Smooth muscle cell (in vitro differentiated cells): Measurements from ENCODE around the gene ZCCHC18. TPM values are rescaled to one million over a fixed set of nuclear protein-coding genes. Genes with fewer than 3 reads are reported as not detected.
A peak's percentile ranks its signal among the peaks of the same experiment; 100 is the strongest.

Experiments
- DNase-seq: peaks from one replicate; lab custom pipeline; 2025; ENCODE audit not compliant: unreplicated experiment; lab: John Stamatoyannopoulos, UW
- H2AFZ ChIP-seq: fragments of 200-600 bp; sonication (generic); 2 replicates; pipeline ENCODE4 v1.6.0; 2016; ENCODE audit warnings: antibody characterized with exemption, low read depth, mild to moderate bottlenecking
- H3F3A ChIP-seq: fragments of 200-600 bp; sonication (generic); 2 replicates; pipeline ENCODE4 v1.6.0; 2017; ENCODE audit warnings: antibody characterized with exemption, low read depth
- H3K27ac ChIP-seq: fragments of 200-600 bp; sonication (generic); 2 replicates; pipeline ENCODE4 v1.5.1; 2016; ENCODE audit warnings: low read depth, mild to moderate bottlenecking
- H3K27me3 ChIP-seq: fragments of 200-600 bp; sonication (generic); 2 replicates; pipeline ENCODE4 v1.6.1; 2016; ENCODE audit warnings: low read depth, mild to moderate bottlenecking
- H3K36me3 ChIP-seq: fragments of 200-600 bp; sonication (generic); 2 replicates; pipeline ENCODE4 v1.5.1; 2016; ENCODE audit warnings: low read depth
- H3K4me1 ChIP-seq: fragments of 200-600 bp; sonication (generic); 2 replicates; pipeline ENCODE4 v1.5.1; 2016; ENCODE audit warnings: low read depth
- H3K4me2 ChIP-seq: fragments of 200-600 bp; sonication (generic); 2 replicates; pipeline ENCODE4 v1.6.0; 2016; ENCODE audit warnings: mild to moderate bottlenecking
- H3K4me3 ChIP-seq: fragments of 200-600 bp; sonication (generic); 2 replicates; pipeline ENCODE4 v1.5.1; 2016; ENCODE audit warnings: mild to moderate bottlenecking
- H3K79me2 ChIP-seq: fragments of 200-600 bp; sonication (generic); 2 replicates; pipeline ENCODE4 v1.6.0; 2016; ENCODE audit warnings: low read depth, mild to moderate bottlenecking
- H3K9ac ChIP-seq: fragments of 200-600 bp; sonication (generic); 2 replicates; pipeline ENCODE4 v1.6.0; 2016; ENCODE audit warnings: low read depth
- H3K9me3 ChIP-seq: fragments of 200-600 bp; sonication (generic); replicated peaks from 2 replicates; pipeline ENCODE4 v1.5.1; 2016; ENCODE audit warnings: low read depth
- H4K20me1 ChIP-seq: fragments of 200-600 bp; sonication (generic); 2 replicates; pipeline ENCODE4 v1.6.0; 2016; ENCODE audit warnings: low read depth
- CTCF ChIP-seq: fragments of 200-600 bp; sonication (generic); IDR thresholded peaks from 2 replicates; pipeline ENCODE4 v1.5.1; 2017; ENCODE audit warnings: borderline replicate concordance, mild to moderate bottlenecking, antibody characterized with exemption; ENCODE audit not compliant: insufficient read depth, poor library complexity, severe bottlenecking
- WGBS: methylation state at CpG from one replicate; pipeline ENCODE4 v1.1.7; 2016; ENCODE audit warnings: low lambda C conversion rate; 5-methylcytosine and 5-hydroxymethylcytosine counted together
- polyA plus RNA-seq: library from polyadenylated mRNA; unstranded; fragments of >200 nt; fragmentation: Nextera tagmentation; extraction: Ambion mirVana; gene quantifications from 2 replicates; pipeline ENCODE4 v1.2.1, GENCODE V29; 2016
- total RNA-seq: library from RNA; depleted of rRNA; stranded (reverse); fragments of >200 nt; gene quantifications from 2 replicates; pipeline ENCODE4 v1.2.3, GENCODE V29; 2014

Gene ZCCHC18
- total and polyA plus RNA-seq, 2 experiments from 2014 or later = 1.5 TPM; not detected in 1

GRCh38 chrX:104130808-104131207, 18.5 kb downstream of the ZCCHC18 start:
- H3K4me3 ChIP-seq = no peak overlapping the region
- TF ChIP-seq CTCF = no peak
- no peak for DNase-seq
- no peak overlapping the region for H3K4me2 ChIP-seq
- WGBS = 77% methylated on average over 6 of the region's 6 CpGs
- H4K20me1 ChIP-seq = no peaks in the 10 kb centered on the region
- no peaks in the 10 kb centered on the region for H3K9me3 ChIP-seq
- H3K27me3 ChIP-seq = no peaks in the 10 kb centered on the region
- H3K79me2 ChIP-seq = no peaks in the 10 kb centered on the region
- H3K27ac ChIP-seq = no peak overlapping the region
- no peak overlapping the region for H3K9ac ChIP-seq
- no peak overlapping the region for H2AFZ ChIP-seq
- H3F3A ChIP-seq = no peaks in the 10 kb centered on the region
- no peaks in the 10 kb centered on the region for H3K4me1 ChIP-seq
- H3K36me3 ChIP-seq = no peaks in the 10 kb centered on the region

- Histone ChIP-seq H3K79me2 (no peaks in the 10 kb centered on the region), H4K20me1 (no peaks in the 10 kb centered on the region), H3K4me3 (no peak overlapping the region), H3K27ac (no peak overlapping the region), H3K4me1 (no peaks in the 10 kb centered on the region), H3K27me3 (no peaks in the 10 kb centered on the region), H3K36me3 (no peaks in the 10 kb centered on the region), H3K4me2 (no peak overlapping the region), H3K9ac (no peak overlapping the region), H3F3A (no peaks in the 10 kb centered on the region), H3K9me3 (no peaks in the 10 kb centered on the region), H2AFZ (no peak overlapping the region)
- WGBS = 60% methylated on average over 5 of the region's 5 CpGs
- no peak for TF ChIP-seq CTCF
- DNase-seq = no peak
These were observed 22.4 kb downstream of the ZCCHC18 start for GRCh38 chrX:104134583-104135261.

GRCh38 chrX:104135677-104136076, 23.4 kb downstream of the ZCCHC18 start:
- no peak overlapping the region for H3K9ac ChIP-seq
- H3F3A ChIP-seq = no peaks in the 10 kb centered on the region
- H3K4me3 ChIP-seq = peak overlapping the region; percentile 64
- H3K27ac ChIP-seq = no peak overlapping the region
- no peaks in the 10 kb centered on the region for H3K9me3 ChIP-seq
- H4K20me1 ChIP-seq = no peaks in the 10 kb centered on the region
- H3K36me3 ChIP-seq = no peaks in the 10 kb centered on the region
- no peaks in the 10 kb centered on the region for H3K4me1 ChIP-seq
- no peak for TF ChIP-seq CTCF
- H3K79me2 ChIP-seq = no peaks in the 10 kb centered on the region
- H2AFZ ChIP-seq = no peak overlapping the region
- no peaks in the 10 kb centered on the region for H3K27me3 ChIP-seq
- DNase-seq = no peak
- peak overlapping the region; percentile 85 for H3K4me2 ChIP-seq
- 69% methylated on average over 1 of the region's 1 CpG for WGBS
